GM19043 (cell line): ENCODE measurements around the gene TNFAIP1.

Experiments
- ATAC-seq: cut with Tn5 transposase; IDR thresholded peaks from one replicate; pipeline ENCODE4 v1.9.1; 2021; ENCODE audit warnings: low read depth; ENCODE audit not compliant: unreplicated experiment

TNFAIP1 gene

DNA sequence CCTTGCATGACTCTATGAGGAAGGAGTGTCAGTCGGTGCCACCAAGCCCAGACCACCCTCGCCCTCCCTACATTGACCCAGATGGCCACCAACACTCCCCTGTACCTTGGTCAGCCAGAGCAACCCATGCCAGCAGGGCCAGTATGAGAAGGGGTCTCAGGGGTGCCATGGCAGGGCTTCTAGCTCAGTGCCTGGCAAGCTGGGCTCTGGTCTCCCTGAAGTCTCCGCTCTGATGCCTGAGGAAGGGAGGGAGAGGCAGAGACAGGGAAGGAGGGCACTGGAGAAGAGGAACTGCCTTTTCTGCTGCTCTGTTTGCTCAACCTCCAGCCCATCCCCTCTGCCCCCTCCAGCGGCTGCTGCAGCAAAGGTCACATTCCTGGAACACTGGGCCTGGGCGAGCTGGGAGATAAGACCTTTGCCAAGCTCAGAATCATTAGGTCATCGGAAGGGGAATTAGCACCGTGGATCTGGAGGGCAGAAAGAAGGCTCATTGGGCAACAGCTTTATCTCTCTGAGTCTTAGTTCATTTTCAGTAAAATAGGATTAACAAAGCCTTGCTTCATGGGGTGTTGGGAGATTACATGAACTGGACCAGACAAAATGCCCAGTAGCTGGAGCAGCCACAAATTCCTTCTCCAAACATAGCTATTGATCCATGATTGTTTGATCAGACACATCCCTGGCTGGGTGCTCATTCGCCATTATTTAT, 34.6 kb downstream of the TNFAIP1 start, which contains the start of gene VTN:
Gene VTN (minus strand): TSS at position 273 of the 709 bp plus-strand sequence. CDS start 104 bp downstream, at position 169.
- no peak for ATAC-seq

- no peak for ATAC-seq
Measured at GRCh38 chr17:28370744-28371103, 35.2 kb downstream of the TNFAIP1 start.

- peak; percentile 72 for ATAC-seq
Measured at GRCh38 chr17:28371245-28372202, 36.0 kb downstream of the TNFAIP1 start, which contains the start of gene SARM1. Gene SARM1, plus strand, starts transcription at chr17:28371694. Its CDS starts 339 bp downstream, at chr17:28372033.

- no peak for ATAC-seq
Measured at GRCh38 chr17:28372203-28372944, 36.8 kb downstream of the TNFAIP1 start.

- ATAC-seq, result no peak
Measured at GRCh38 chr17:28372945-28373274, 37.3 kb downstream of the TNFAIP1 start.

GRCh38 chr17:28379814-28380801, 44.5 kb downstream of the TNFAIP1 start:
- ATAC-seq, result no peak

GRCh38 chr17:28381141-28381825, 45.7 kb downstream of the TNFAIP1 start:
- no peak for ATAC-seq

DNA sequence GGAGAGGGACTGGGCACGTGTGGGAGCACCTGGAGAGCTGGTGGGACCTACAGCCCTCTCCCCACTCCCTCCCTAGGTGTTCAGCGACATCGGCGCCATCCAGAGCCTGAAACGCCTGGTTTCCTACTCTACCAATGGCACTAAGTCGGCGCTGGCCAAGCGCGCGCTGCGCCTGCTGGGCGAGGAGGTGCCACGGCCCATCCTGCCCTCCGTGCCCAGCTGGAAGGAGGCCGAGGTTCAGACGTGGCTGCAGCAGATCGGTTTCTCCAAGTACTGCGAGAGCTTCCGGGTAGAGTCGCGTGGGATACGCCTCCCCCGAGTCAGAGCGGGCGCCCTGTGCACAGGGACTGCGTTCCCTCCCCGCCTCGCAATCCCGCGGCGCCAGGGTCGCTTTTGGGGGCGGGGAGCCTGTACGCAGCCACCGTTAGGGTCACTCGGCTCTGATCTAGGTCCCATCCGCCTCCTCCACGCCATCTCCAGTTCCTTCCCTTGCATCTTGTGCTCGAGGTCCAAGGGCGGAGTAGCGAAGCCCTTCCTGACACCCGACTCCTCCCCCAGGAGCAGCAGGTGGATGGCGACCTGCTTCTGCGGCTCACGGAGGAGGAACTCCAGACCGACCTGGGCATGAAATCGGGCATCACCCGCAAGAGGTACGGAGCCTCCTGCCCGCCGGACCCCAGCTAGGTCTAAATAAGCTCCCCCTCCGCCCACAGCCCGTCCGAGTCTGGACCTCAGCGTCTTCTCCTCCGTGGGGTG, 48.9 kb downstream of the TNFAIP1 start:
- peak; percentile 57 for ATAC-seq

DNA sequence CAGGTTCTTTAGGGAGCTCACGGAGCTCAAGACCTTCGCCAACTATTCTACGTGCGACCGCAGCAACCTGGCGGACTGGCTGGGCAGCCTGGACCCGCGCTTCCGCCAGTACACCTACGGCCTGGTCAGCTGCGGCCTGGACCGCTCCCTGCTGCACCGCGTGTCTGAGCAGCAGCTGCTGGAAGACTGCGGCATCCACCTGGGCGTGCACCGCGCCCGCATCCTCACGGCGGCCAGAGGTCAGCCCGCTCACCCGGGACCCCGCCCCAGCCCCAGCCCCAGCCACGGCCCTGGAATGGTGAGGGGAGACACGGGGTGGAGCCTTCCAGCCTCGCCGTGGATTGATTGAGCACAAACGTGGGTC, 49.5 kb downstream of the TNFAIP1 start:
- no peak for ATAC-seq

GRCh38 chr17:28385406-28385805, 49.8 kb downstream of the TNFAIP1 start:
- ATAC-seq, result no peak

DNA sequence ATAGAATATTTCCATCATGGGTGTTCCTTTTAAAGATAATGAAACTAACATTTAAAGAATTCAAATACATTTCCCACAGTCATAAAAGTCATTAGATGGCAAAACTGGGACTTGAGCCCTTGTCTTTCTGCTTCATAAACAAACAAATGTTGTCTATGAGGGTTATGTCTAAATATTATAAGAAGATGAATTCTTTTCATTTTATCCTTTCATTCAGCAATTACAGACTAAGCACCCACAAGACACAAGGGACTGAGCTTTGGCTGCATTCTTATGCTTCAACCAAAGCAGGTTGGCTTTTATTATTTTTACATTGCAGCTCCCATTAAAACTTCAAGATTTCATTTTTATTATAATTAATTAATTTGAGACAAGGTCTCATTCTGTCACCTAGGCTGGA, 50.8 kb downstream of the TNFAIP1 start:
- ATAC-seq, result no peak

- ATAC-seq, result no peak
Measured at GRCh38 chr17:28388106-28388505, 52.5 kb downstream of the TNFAIP1 start.

GRCh38 chr17:28390141-28390540, 54.6 kb downstream of the TNFAIP1 start:
- no peak for ATAC-seq

- no peak for ATAC-seq
Measured at GRCh38 chr17:28390563-28390962, 55.0 kb downstream of the TNFAIP1 start.

GRCh38 chr17:28390984-28391383, 55.4 kb downstream of the TNFAIP1 start:
- no peak for ATAC-seq

- ATAC-seq, result no peak
Measured at GRCh38 chr17:28391401-28391800, 55.8 kb downstream of the TNFAIP1 start.

DNA sequence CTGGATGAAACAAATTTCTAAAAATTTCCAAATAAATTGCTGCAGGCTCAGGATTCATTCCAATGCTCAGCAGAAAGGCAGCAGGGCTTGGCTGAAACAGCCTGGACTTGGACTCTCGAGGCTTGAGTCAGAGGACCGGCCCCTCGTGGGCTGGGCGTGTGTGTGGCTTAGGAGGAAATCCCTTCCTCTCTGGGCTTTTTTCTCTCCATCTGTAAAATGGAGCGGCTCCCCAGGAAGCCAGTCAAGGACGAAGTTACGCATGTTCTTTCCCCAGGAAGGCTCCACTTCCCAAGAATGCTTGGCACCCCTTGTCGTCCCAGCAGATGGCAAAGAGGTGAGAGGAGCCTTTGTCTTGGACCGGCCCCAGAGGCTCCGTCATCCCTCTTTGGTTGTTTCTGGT, 56.9 kb downstream of the TNFAIP1 start:
- no peak for ATAC-seq

GRCh38 chr17:28394337-28395116, 59.0 kb downstream of the TNFAIP1 start:
- no peak for ATAC-seq
